SK-N-SH treated with all-trans-retinoic acid at 6 μM for 48 hours (cell line): Measurements from ENCODE around the gene C8G.

Source experiments
- ATAC-seq: fragments of 200-7000 bp; cut with Tn5 transposase; 3 replicates; pipeline ENCODE4 v1.9.1; 2020; ENCODE audit warnings: mild to moderate bottlenecking, moderate library complexity
- ARNTL ChIP-seq: fragments of 450-650 bp; formaldehyde crosslinking; IDR thresholded peaks from 2 replicates; pipeline ENCODE4 v1.5.0; 2020; ENCODE audit warnings: low read depth, mild to moderate bottlenecking, moderate library complexity, borderline replicate concordance
- BACH2 ChIP-seq: fragments of 250-450 bp; sonication (Bioruptor Pico); IDR thresholded peaks from 2 replicates; pipeline ENCODE4 v1.9.0; 2021; ENCODE audit warnings: mild to moderate bottlenecking, borderline replicate concordance
- CREB5 ChIP-seq: fragments of 250-450 bp; sonication (Bioruptor Pico); IDR thresholded peaks from 2 replicates; pipeline ENCODE4 v1.5.1; 2020; ENCODE audit warnings: low read depth, mild to moderate bottlenecking, moderate library complexity
- CSDC2 ChIP-seq: fragments of 250-450 bp; sonication (Bioruptor Pico); IDR thresholded peaks from 2 replicates; pipeline ENCODE4 v1.5.0; 2020; ENCODE audit warnings: mild to moderate bottlenecking, moderate library complexity
- CSRNP3 ChIP-seq: fragments of 250-450 bp; sonication (Bioruptor Pico); IDR thresholded peaks from 2 replicates; pipeline ENCODE4 v1.5.1; 2021; ENCODE audit warnings: mild to moderate bottlenecking, moderate library complexity
- ESRRG ChIP-seq: fragments of 250-450 bp; sonication (Bioruptor Pico); IDR thresholded peaks from 2 replicates; pipeline ENCODE4 v1.6.1; 2021; ENCODE audit warnings: mild to moderate bottlenecking
- GLIS3 ChIP-seq: fragments of 250-450 bp; sonication (Bioruptor Pico); IDR thresholded peaks from 2 replicates; pipeline ENCODE4 v1.5.0; 2020; ENCODE audit warnings: mild to moderate bottlenecking, moderate library complexity
- ISL1 ChIP-seq: fragments of 250-450 bp; sonication (Bioruptor Pico); IDR thresholded peaks from 2 replicates; pipeline ENCODE4 v2.1.2; 2022; ENCODE audit warnings: mild to moderate bottlenecking, moderate library complexity
- OSR1 ChIP-seq: fragments of 250-450 bp; sonication (Bioruptor Pico); IDR thresholded peaks from 2 replicates; pipeline ENCODE4 v1.8.0; 2022; ENCODE audit warnings: moderate library complexity, mild to moderate bottlenecking, inconsistent platforms
- PATZ1 ChIP-seq: fragments of 250-450 bp; sonication (Bioruptor Pico); IDR thresholded peaks from 2 replicates; pipeline ENCODE4 v1.8.0; 2020; ENCODE audit warnings: mild to moderate bottlenecking, moderate library complexity, borderline replicate concordance
- POU6F1 ChIP-seq: fragments of 250-450 bp; sonication (Bioruptor Pico); IDR thresholded peaks from 2 replicates; pipeline ENCODE4 v1.8.0; 2021; ENCODE audit warnings: low read depth, mild to moderate bottlenecking, moderate library complexity, borderline replicate concordance
- PPARA ChIP-seq: fragments of 250-450 bp; sonication (Bioruptor Pico); IDR thresholded peaks from 2 replicates; pipeline ENCODE4 v1.5.0; 2020; ENCODE audit warnings: mild to moderate bottlenecking, borderline replicate concordance
- SNAI2 ChIP-seq: fragments of 250-450 bp; sonication (Bioruptor Pico); IDR thresholded peaks from 2 replicates; pipeline ENCODE4 v1.5.0; 2020; ENCODE audit warnings: mild to moderate bottlenecking, moderate library complexity
- ZFP3 ChIP-seq: fragments of 250-450 bp; sonication (Bioruptor Pico); IDR thresholded peaks from 2 replicates; pipeline ENCODE4 v1.5.0; 2020; ENCODE audit warnings: mild to moderate bottlenecking, moderate library complexity
- ZNF565 ChIP-seq: fragments of 450-650 bp; formaldehyde crosslinking; conservative IDR thresholded peaks from 2 replicates; pipeline ENCODE4 v1.5.0; 2020; ENCODE audit warnings: low read depth, mild to moderate bottlenecking, moderate library complexity
- ZNF8 ChIP-seq: fragments of 450-650 bp; formaldehyde crosslinking; IDR thresholded peaks from 2 replicates; pipeline ENCODE4 v1.5.0; 2020; ENCODE audit warnings: mild to moderate bottlenecking, moderate library complexity

C8G gene

GRCh38 chr9:136913701-136914438 is 31.2 kb upstream of the C8G start:
- no peak for ATAC-seq
- TF ChIP-seq PATZ1 (CRISPR knock-in tag): no peak
- TF ChIP-seq, all 23 proteins: peak for 0

GRCh38 chr9:136915632-136916329 is 29.3 kb upstream of the C8G start:
- no peak for ATAC-seq
- TF ChIP-seq PATZ1 (CRISPR knock-in tag) (no peak), ARNTL (CRISPR knock-in tag) (no peak), ZNF565 (CRISPR knock-in tag) (no peak), ESRRG (CRISPR knock-in tag) (no peak), CREB5 (CRISPR knock-in tag) (no peak), PPARA (CRISPR knock-in tag) (no peak)

- TF ChIP-seq GLIS3 (CRISPR knock-in tag): no peak
- no peak for TF ChIP-seq BACH2 (CRISPR knock-in tag)
- no peak for TF ChIP-seq ISL1 (CRISPR knock-in tag)
- TF ChIP-seq CSRNP3 (CRISPR knock-in tag): no peak
- no peak for TF ChIP-seq CREB5 (CRISPR knock-in tag)
- TF ChIP-seq ARNTL (CRISPR knock-in tag): no peak
- TF ChIP-seq ZNF8 (CRISPR knock-in tag): no peak
- no peak for TF ChIP-seq ZFP3 (CRISPR knock-in tag)
- no peak for TF ChIP-seq ESRRG (CRISPR knock-in tag)
- TF ChIP-seq ZNF565 (CRISPR knock-in tag): no peak
- TF ChIP-seq PATZ1 (CRISPR knock-in tag): no peak
- TF ChIP-seq CSDC2: no peak
- no peak for TF ChIP-seq POU6F1 (CRISPR knock-in tag)
- TF ChIP-seq OSR1 (CRISPR knock-in tag): no peak
- no peak for TF ChIP-seq SNAI2 (CRISPR knock-in tag)
- ATAC-seq: no peak
Measured at GRCh38 chr9:136916330-136917184, 28.5 kb upstream of the C8G start.
